ENCODE measurements around the gene GPR83.

GRCh38 chr11:94376841-94377240 is 24.4 kb downstream of the GPR83 start:
- no peak for TF ChIP-seq POLR2AphosphoS5 (IDR thresholded peaks at IDR 0.05)
- TF ChIP-seq POLR2A (IDR thresholded peaks at IDR 0.05) = no peak
- no peak for TF ChIP-seq CTCF (IDR thresholded peaks at IDR 0.05)
- no peak for TF ChIP-seq EP300 (IDR thresholded peaks at IDR 0.05)

All from upper lobe of left lung (tissue), 4 donors.